OCI-LY7 (cell line): Measurements from ENCODE around the gene EIF5AL1. TPM values are rescaled to one million over a fixed set of nuclear protein-coding genes. Genes with fewer than 3 reads are reported as not detected.

Source experiments
- BruUV-seq: library from RNA; stranded (reverse); fragments of 400-500 nt; replicated peaks from 2 replicates; lab custom pipeline; 2021; lab: Mats Ljungman, UMichigan
- CTCF ChIA-PET: fragments of 300-600 bp; sonication (Branson Sonifier 250); formaldehyde crosslinking; loops from one replicate; lab custom pipeline; 2022; ENCODE audit warnings: antibody characterized with exemption; ENCODE audit not compliant: unreplicated experiment; lab: Charles Lee
- POLR2A ChIA-PET: fragments of 300-600 bp; sonication (Branson Sonifier 250); formaldehyde crosslinking; loops from one replicate; lab custom pipeline; 2022; ENCODE audit warnings: antibody characterized with exemption; lab: Charles Lee
- DNase-seq: peaks from one replicate; pipeline ENCODE4 v3.0.0-alpha.2; 2015; ENCODE audit warnings: low spot score
- H2AFZ ChIP-seq: fragments of 200-600 bp; sonication (generic), shearing (Covaris generic); 2 replicates; pipeline ENCODE4 v1.6.1; 2014; ENCODE audit warnings: mild to moderate bottlenecking, antibody characterized with exemption, low read length, moderate library complexity
- H3K27ac ChIP-seq: fragments of 200-600 bp; sonication (generic); 2 replicates; pipeline ENCODE4 v1.5.1; 2014; ENCODE audit warnings: mixed run types, low read depth, mild to moderate bottlenecking, moderate library complexity, low read length, inconsistent platforms; ENCODE audit not compliant: poor library complexity, severe bottlenecking
- H3K36me3 ChIP-seq: fragments of 200-600 bp; sonication (generic); 2 replicates; pipeline ENCODE4 v1.6.1; 2014; ENCODE audit warnings: mild to moderate bottlenecking, antibody characterized with exemption, low read length, moderate library complexity, mixed read lengths; ENCODE audit not compliant: insufficient read depth
- H3K4me1 ChIP-seq: fragments of 200-600 bp; sonication (generic); 2 replicates; pipeline ENCODE4 v1.5.1; 2014; ENCODE audit warnings: mild to moderate bottlenecking, low read length; ENCODE audit not compliant: insufficient read depth, poor library complexity, severe bottlenecking
- H3K4me2 ChIP-seq: fragments of 200-600 bp; sonication (generic); 2 replicates; pipeline ENCODE4 v1.6.1; 2014; ENCODE audit warnings: mild to moderate bottlenecking, low read length
- H3K4me3 ChIP-seq: fragments of 200-600 bp; sonication (generic); 2 replicates; pipeline ENCODE4 v1.5.1; 2014; ENCODE audit warnings: mild to moderate bottlenecking, low read depth, low read length; ENCODE audit not compliant: poor library complexity, severe bottlenecking
- H3K79me2 ChIP-seq: fragments of 200-600 bp; sonication (generic); 2 replicates; pipeline ENCODE4 v1.6.1; 2016; ENCODE audit warnings: low read depth, mild to moderate bottlenecking, low read length, moderate library complexity, mixed read lengths; ENCODE audit not compliant: insufficient read depth
- H3K9me2 ChIP-seq: fragments of 200-600 bp; sonication (generic); 2 replicates; pipeline ENCODE4 v1.6.1; 2016; ENCODE audit warnings: mild to moderate bottlenecking, low read length, mixed read lengths; ENCODE audit not compliant: insufficient read depth
- H3K9me3 ChIP-seq: fragments of 200-600 bp; sonication (generic); 2 replicates; pipeline ENCODE4 v1.6.1; 2014; ENCODE audit warnings: mild to moderate bottlenecking, mixed run types, low read length, mixed read lengths
- H4K20me1 ChIP-seq: fragments of 200-600 bp; sonication (generic); 2 replicates; pipeline ENCODE4 v1.6.1; 2014; ENCODE audit warnings: mild to moderate bottlenecking, antibody characterized with exemption, low read length, moderate library complexity, mixed read lengths; ENCODE audit not compliant: insufficient read depth
- EZH2phosphoT487 ChIP-seq: fragments of 200-600 bp; sonication (generic); IDR thresholded peaks from 2 replicates; pipeline ENCODE4 v1.6.1; 2018; ENCODE audit warnings: low read depth, borderline replicate concordance, mild to moderate bottlenecking, mixed run types, antibody characterized with exemption, low read length, moderate library complexity, mixed read lengths
- intact Hi-C: fragments of 100-400 bp; cut with micrococcal nuclease; formaldehyde crosslinking; loops from one replicate; pipeline ENCODE4 v1.10.0; 2022; ENCODE audit not compliant: unreplicated experiment
- total RNA-seq, 2 experiments: library from RNA; depleted of rRNA in 1 of 2; stranded (reverse); fragments of >200 nt in 1 of 2; shearing (Covaris generic) in 1 of 2; gene quantifications; 2 replicates each; pipeline ENCODE4 v1.2.3, GENCODE V29; 2014 to 2022
- TF ChIP-seq, protein P1 (sequence below): fragments of 200-600 bp; sonication (generic); conservative IDR thresholded peaks from 2 replicates; pipeline ENCODE4 v1.5.1; 2014; ENCODE audit warnings: mild to moderate bottlenecking, antibody characterized with exemption, low read length, moderate library complexity, mixed read lengths

EIF5AL1 gene
- total RNA-seq, 2 experiments from 2014 or later: 0.38 to 1.5 TPM

DNA sequence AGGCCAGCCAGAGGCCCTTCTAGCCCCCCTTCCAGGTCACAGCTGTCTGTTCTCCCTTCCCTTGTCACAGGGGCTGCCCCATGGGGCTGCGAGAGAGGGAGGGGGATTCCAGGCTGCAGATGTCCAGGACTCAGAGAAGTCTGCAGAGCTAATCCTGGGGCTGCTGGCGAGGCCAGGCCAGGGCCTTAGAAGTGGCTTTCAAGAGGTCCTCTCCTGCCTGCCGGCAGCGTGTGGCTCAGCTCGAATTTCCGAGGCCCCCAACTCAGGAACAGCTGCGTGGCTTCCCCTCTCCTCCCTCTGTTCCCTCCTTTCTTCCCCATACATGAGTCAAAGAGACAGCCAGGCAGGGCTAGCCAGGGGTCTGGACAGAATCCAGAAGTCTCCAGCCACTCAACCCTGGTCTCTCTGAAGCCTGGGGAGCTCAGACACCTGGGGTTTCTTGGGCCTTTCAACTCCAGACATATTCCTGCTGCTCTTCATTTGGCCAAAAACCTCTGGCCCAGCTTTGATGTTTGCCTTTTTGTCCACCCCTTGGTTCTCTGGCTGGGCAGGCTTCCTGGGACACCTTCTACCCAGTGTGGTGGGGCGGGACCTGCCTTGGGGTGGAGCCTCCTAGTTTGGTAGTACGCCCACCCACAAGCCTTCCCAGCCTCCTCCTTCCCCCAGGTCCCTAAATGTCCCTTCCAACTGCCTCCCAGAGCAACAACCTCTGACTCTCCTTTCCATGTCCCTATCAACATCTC lies 21.8 kb upstream of the EIF5AL1 start:
- H2AFZ ChIP-seq: no peak overlapping the region
- POLR2A ChIA-PET: no interaction called here

DNA sequence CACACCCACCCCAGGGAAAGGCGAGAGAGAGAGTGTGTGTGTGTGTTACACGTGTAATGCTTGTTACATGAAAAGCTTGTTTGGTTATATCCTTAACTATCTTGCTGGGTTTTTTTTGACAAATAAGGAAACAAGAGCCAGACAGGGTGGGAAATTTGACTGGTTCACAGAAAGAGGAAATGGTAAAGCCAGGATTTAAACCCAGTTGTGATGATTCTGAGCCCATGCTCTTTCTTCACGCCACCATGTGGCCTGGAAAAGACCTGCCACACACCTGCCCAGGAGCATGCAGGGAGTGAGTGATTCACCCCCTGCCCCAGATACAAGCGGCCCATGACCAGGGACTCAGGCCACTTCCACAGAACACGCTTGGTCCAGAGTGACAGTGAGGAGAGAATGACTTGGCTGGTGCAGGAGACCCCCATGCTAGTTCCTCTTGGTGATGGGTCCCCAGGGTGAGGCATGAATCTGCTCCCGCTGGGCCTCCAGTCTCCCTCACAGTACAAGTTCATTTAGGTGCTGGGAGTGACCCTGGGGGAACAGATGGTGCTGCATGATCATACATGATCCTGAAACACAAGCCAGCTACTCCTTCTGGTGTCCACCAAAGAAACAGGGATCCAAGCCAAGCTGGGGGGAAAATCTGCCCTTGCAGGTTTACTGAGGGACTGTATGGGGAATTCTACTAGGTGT lies 21.0 kb upstream of the EIF5AL1 start:
- Histone ChIP-seq H3K27ac (no peak overlapping the region), H4K20me1 (no peaks in the 10 kb centered on the region), H3K4me1 (no peaks in the 10 kb centered on the region), H3K9me2 (no peaks in the 10 kb centered on the region), H3K9me3 (no peaks in the 10 kb centered on the region), H3K36me3 (no peaks in the 10 kb centered on the region), H3K79me2 (no peaks in the 10 kb centered on the region), H2AFZ (no peak overlapping the region), H3K4me2 (no peak overlapping the region), H3K4me3 (no peak overlapping the region)
- CTCF ChIA-PET: interaction anchor here (0.6 kb wide), 1 partner anchor 91 kb away, joined by 3 read pairs; no protein-coding TSS in a partner anchor
- POLR2A ChIA-PET: no interaction called here
- TF ChIP-seq, protein P1, sequence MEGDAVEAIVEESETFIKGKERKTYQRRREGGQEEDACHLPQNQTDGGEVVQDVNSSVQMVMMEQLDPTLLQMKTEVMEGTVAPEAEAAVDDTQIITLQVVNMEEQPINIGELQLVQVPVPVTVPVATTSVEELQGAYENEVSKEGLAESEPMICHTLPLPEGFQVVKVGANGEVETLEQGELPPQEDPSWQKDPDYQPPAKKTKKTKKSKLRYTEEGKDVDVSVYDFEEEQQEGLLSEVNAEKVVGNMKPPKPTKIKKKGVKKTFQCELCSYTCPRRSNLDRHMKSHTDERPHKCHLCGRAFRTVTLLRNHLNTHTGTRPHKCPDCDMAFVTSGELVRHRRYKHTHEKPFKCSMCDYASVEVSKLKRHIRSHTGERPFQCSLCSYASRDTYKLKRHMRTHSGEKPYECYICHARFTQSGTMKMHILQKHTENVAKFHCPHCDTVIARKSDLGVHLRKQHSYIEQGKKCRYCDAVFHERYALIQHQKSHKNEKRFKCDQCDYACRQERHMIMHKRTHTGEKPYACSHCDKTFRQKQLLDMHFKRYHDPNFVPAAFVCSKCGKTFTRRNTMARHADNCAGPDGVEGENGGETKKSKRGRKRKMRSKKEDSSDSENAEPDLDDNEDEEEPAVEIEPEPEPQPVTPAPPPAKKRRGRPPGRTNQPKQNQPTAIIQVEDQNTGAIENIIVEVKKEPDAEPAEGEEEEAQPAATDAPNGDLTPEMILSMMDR: peak; percentile 55
- no peak for TF ChIP-seq EZH2phosphoT487
- peak; percentile 8 for DNase-seq
- no TSS peak for BruUV-seq
- intact Hi-C loops: no loop called here

More for the DNA sequence above, 21.8 kb upstream of the EIF5AL1 start:
- no peaks in the 10 kb centered on the region for H4K20me1 ChIP-seq
- TF ChIP-seq EZH2phosphoT487: no peak
- TF ChIP-seq, protein P1: no peak
- no peak overlapping the region for H3K27ac ChIP-seq
- no TSS peak for BruUV-seq
- H3K36me3 ChIP-seq: no peaks in the 10 kb centered on the region
- H3K4me3 ChIP-seq: no peak overlapping the region
- H3K4me1 ChIP-seq: no peaks in the 10 kb centered on the region
- H3K4me2 ChIP-seq: no peak overlapping the region
- no peaks in the 10 kb centered on the region for H3K79me2 ChIP-seq
- H3K9me2 ChIP-seq: no peaks in the 10 kb centered on the region
- no peak for DNase-seq
- H3K9me3 ChIP-seq: no peaks in the 10 kb centered on the region
- intact Hi-C loops: no loop called here
- CTCF ChIA-PET: no interaction called here
